GM12874 (cell line): ENCODE results near the gene TEX19.

Experiments used
- CTCF ChIP-seq: IDR thresholded peaks from 2 replicates; pipeline ENCODE4 v1.5.1; 2011; ENCODE audit warnings: low read depth, mild to moderate bottlenecking, control low read depth, low read length, moderate library complexity; ENCODE audit not compliant: insufficient read depth

Gene TEX19

GRCh38 chr17:82365606-82366295, 6.7 kb downstream of the TEX19 start:
- no peak for TF ChIP-seq CTCF

GRCh38 chr17:82366749-82367148, 7.7 kb downstream of the TEX19 start:
- TF ChIP-seq CTCF: no peak

GRCh38 chr17:82367724-82368524, 8.9 kb downstream of the TEX19 start:
- no peak for TF ChIP-seq CTCF

- no peak for TF ChIP-seq CTCF
Observed at GRCh38 chr17:82369211-82369610, 10.2 kb downstream of the TEX19 start.

GRCh38 chr17:82370471-82371332, 11.7 kb downstream of the TEX19 start:
- no peak for TF ChIP-seq CTCF

GRCh38 chr17:82371333-82372248, 12.5 kb downstream of the TEX19 start, which contains the start of gene UTS2R:
Gene UTS2R (plus strand): TSS chr17:82371765. CDS start chr17:82374325, 2,560 bp downstream.
- no peak for TF ChIP-seq CTCF
